ENCODE results near the gene GPR141. TPM values are rescaled to one million over a fixed set of nuclear protein-coding genes. Genes with fewer than 3 reads are reported as not detected.

The GPR141 gene
- total and polyA plus RNA-seq, 2 of the 13 experiments (the other 11 are each of a cell fraction or from before 2014, with no cell fraction given) = not detected

DNA sequence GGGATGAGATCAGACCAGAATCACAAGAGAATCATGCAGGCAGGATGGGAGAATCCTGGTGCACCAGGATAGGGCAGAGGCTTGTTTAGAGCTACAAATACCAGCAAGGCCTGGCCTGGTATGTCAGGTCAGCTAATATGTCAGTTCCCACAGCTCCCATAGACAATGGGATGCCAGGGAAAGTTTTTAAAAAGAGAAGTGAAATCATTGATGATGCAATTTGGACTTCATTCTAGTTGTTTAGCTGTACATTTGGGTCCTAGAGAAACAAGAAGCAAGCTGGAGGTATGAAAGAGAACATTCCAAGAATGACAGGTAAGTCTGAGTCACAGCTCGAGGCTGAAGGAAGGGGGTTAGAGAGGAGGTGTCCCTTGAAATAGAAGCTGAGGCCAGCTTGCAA lies 45.2 kb downstream of the GPR141 start:
- H3K4me1 ChIP-seq (ENCODE audit: insufficient read depth, low read length) = no peaks in the 10 kb centered on the region
- FAIRE-seq (no peak), DNase-seq (ENCODE audit: low spot score) (no peak), ATAC-seq (no peak)
- no peaks in the 10 kb centered on the region for H4K20me1 ChIP-seq (ENCODE audit: insufficient read depth, low read length)
- no peak overlapping the region for H3K9ac ChIP-seq (ENCODE audit: insufficient read depth, low read depth, low read length)
- no peaks in the 10 kb centered on the region for H3K36me3 ChIP-seq (replicated peaks in 1 of 2; ENCODE audit: control insufficient read depth in 1 of 2, insufficient read depth in 2 of 2, low read length in 2 of 2)
- in situ Hi-C loops (cut with HindIII; ENCODE audit: extremely low pct_ligation_motif_present, low pct_unique_long_range_greater_than_20kb) (no loop called here), intact Hi-C loops (cut with micrococcal nuclease; ENCODE audit: unreplicated experiment) (no loop called here)
- H3K9me3 ChIP-seq (ENCODE audit: low read length) = no peaks in the 10 kb centered on the region
- H3K4me3 ChIP-seq (replicated peaks in 1 of 3; ENCODE audit: insufficient read depth in 1 of 3, low read depth in 2 of 3, low read length in 3 of 3) = no peak overlapping the region
- 0% methylated on average over 1 of the region's 1 CpG for WGBS (ENCODE audit: low lambda C conversion rate)
- no peak overlapping the region for H3K27ac ChIP-seq (ENCODE audit: extremely low read length, insufficient read depth, low read length)
- TF ChIP-seq TSC22D2 (CRISPR knock-in tag; IDR thresholded peaks at IDR 0.05; ENCODE audit: borderline replicate concordance) (no peak), SOX6 (IDR thresholded peaks at IDR 0.05) (no peak), SOX6 (CRISPR knock-in tag; IDR thresholded peaks at IDR 0.05) (no peak), SIX4 (CRISPR knock-in tag; IDR thresholded peaks at IDR 0.05) (no peak), ZNF496 (CRISPR knock-in tag; IDR thresholded peaks at IDR 0.05; ENCODE audit: insufficient replicate concordance) (no peak), ZNF44 (CRISPR knock-in tag; IDR thresholded peaks at IDR 0.05) (no peak), SYNCRIP (IDR thresholded peaks at IDR 0.05; ENCODE audit: insufficient read depth, low read depth, low read length) (no peak), ZNF597 (CRISPR knock-in tag; IDR thresholded peaks at IDR 0.05) (no peak)
- TF ChIP-seq, protein P1, sequence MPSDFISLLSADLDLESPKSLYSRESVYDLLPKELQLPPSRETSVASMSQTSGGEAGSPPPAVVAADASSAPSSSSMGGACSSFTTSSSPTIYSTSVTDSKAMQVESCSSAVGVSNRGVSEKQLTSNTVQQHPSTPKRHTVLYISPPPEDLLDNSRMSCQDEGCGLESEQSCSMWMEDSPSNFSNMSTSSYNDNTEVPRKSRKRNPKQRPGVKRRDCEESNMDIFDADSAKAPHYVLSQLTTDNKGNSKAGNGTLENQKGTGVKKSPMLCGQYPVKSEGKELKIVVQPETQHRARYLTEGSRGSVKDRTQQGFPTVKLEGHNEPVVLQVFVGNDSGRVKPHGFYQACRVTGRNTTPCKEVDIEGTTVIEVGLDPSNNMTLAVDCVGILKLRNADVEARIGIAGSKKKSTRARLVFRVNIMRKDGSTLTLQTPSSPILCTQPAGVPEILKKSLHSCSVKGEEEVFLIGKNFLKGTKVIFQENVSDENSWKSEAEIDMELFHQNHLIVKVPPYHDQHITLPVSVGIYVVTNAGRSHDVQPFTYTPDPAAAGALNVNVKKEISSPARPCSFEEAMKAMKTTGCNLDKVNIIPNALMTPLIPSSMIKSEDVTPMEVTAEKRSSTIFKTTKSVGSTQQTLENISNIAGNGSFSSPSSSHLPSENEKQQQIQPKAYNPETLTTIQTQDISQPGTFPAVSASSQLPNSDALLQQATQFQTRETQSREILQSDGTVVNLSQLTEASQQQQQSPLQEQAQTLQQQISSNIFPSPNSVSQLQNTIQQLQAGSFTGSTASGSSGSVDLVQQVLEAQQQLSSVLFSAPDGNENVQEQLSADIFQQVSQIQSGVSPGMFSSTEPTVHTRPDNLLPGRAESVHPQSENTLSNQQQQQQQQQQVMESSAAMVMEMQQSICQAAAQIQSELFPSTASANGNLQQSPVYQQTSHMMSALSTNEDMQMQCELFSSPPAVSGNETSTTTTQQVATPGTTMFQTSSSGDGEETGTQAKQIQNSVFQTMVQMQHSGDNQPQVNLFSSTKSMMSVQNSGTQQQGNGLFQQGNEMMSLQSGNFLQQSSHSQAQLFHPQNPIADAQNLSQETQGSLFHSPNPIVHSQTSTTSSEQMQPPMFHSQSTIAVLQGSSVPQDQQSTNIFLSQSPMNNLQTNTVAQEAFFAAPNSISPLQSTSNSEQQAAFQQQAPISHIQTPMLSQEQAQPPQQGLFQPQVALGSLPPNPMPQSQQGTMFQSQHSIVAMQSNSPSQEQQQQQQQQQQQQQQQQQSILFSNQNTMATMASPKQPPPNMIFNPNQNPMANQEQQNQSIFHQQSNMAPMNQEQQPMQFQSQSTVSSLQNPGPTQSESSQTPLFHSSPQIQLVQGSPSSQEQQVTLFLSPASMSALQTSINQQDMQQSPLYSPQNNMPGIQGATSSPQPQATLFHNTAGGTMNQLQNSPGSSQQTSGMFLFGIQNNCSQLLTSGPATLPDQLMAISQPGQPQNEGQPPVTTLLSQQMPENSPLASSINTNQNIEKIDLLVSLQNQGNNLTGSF (CRISPR knock-in tag; IDR thresholded peaks at IDR 0.05) = no peak
- TF ChIP-seq, protein P2, sequence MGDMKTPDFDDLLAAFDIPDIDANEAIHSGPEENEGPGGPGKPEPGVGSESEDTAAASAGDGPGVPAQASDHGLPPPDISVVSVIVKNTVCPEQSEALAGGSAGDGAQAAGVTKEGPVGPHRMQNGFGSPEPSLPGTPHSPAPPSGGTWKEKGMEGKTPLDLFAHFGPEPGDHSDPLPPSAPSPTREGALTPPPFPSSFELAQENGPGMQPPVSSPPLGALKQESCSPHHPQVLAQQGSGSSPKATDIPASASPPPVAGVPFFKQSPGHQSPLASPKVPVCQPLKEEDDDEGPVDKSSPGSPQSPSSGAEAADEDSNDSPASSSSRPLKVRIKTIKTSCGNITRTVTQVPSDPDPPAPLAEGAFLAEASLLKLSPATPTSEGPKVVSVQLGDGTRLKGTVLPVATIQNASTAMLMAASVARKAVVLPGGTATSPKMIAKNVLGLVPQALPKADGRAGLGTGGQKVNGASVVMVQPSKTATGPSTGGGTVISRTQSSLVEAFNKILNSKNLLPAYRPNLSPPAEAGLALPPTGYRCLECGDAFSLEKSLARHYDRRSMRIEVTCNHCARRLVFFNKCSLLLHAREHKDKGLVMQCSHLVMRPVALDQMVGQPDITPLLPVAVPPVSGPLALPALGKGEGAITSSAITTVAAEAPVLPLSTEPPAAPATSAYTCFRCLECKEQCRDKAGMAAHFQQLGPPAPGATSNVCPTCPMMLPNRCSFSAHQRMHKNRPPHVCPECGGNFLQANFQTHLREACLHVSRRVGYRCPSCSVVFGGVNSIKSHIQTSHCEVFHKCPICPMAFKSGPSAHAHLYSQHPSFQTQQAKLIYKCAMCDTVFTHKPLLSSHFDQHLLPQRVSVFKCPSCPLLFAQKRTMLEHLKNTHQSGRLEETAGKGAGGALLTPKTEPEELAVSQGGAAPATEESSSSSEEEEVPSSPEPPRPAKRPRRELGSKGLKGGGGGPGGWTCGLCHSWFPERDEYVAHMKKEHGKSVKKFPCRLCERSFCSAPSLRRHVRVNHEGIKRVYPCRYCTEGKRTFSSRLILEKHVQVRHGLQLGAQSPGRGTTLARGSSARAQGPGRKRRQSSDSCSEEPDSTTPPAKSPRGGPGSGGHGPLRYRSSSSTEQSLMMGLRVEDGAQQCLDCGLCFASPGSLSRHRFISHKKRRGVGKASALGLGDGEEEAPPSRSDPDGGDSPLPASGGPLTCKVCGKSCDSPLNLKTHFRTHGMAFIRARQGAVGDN (CRISPR knock-in tag; IDR thresholded peaks at IDR 0.05) = no peak
- CTCF ChIA-PET (ENCODE audit: low intra/inter-chr PET ratio, low total read pairs) = no interaction called here
- POLR2A ChIA-PET = no interaction called here
- no peak overlapping the region for H3K4me2 ChIP-seq (ENCODE audit: low read depth, low read length)
- no TSS peak for BruUV-seq (replicated peaks)
- no peaks in the 10 kb centered on the region for H3K79me2 ChIP-seq (ENCODE audit: insufficient read depth, low read length)
- H2AFZ ChIP-seq (ENCODE audit: low read length) = no peak overlapping the region
- H3K27me3 ChIP-seq (ENCODE audit: control insufficient read depth in 1 of 2, insufficient read depth in 2 of 2, low read length in 2 of 2) = no peaks in the 10 kb centered on the region
